GM19043 (cell line): ENCODE results near the gene IL26.

Experiments used
- ATAC-seq: cut with Tn5 transposase; IDR thresholded peaks from one replicate; pipeline ENCODE4 v1.9.1; 2021; ENCODE audit warnings: low read depth; ENCODE audit not compliant: unreplicated experiment

Gene IL26

DNA sequence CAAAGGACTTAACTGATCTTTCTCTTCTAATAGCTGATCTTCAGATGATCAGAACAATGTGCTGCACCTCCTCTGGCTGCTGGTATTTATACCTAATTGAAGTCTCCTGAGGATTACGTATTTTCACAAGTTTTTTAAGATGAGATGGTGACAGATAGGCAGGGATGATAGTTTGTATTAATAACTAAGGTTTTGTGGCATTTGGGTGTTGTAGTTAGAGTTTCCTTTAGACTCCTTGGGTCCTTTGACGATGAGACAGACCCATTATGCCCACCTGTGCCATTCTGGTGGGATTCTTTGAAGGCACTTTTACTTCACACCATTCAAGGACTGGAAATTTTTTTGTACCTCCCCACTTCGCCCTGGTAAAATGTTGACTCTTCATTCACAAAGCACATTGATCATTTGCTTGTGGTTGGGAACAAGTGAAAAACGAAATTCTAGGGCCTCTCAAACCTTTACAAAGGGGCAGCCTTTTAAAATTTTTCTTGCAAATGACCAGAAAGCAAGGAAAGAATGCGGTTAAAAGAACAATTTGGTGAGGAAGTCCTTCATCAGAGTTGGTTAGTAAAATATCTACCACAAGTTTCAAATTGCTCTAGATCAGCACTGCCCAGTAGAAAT lies 65.8 kb downstream of the IL26 start, which contains the start of gene IFNG:
Gene IFNG (minus strand): TSS at position 60 of the 624 bp plus-strand sequence. CDS start 125 bp downstream, outside the sequence.
- peak; percentile 53 for ATAC-seq

DNA sequence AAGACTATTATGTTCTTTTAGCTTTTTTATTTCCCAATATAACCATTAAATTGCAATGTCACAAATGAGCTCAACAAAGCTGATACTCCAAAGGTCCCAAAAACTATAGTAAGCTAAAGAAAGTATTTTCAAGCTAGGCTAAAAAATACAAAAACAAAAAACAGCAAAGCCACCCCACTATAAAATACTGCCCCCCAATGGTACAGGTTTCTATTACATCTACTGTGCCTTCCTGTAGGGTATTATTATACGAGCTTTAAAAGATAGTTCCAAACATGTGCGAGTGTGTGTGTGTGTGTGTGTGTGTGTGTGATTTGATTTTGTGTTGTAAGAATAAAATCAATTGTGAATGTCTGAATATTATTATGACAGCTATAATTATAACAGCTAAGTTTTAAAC lies 67.2 kb downstream of the IL26 start:
- ATAC-seq = no peak

DNA sequence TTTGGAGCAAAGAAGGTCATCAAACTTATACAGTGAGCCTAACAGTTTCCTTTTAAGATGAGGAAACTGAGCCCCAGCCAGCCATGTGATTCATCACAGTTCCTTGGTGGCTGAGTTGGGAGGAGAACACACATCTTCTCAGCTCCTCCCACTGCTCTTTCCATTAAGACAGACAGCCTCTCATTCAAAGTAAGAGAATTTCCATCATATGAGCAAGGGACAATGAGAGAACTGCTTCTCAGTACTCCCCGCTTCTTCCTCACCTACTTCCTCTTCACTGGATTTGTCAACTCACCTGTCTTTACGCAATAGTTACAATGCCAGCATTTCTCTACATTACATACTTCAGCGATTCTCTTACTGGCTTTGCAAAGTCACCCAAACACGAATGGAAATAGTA lies 68.2 kb downstream of the IL26 start:
- no peak for ATAC-seq

DNA sequence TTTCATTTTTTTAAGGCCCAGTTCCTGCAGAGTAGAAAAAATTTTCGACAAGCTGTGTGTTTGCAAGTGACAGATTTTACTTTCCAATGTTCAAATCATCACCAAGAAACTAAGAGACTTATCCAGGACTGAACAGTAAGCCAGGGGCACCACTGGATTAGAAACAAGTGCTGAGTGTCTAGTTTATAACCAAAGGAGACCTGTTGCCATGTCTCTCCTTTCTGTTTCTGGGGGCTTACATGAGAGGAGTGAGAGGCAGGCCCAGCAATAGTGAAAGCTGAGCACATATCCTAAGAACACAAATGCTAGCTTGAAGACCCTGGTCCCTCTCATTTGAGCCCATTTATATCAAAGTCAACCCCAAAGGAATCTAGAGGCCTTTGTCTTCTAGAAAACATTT lies 69.0 kb downstream of the IL26 start:
- ATAC-seq = no peak

DNA sequence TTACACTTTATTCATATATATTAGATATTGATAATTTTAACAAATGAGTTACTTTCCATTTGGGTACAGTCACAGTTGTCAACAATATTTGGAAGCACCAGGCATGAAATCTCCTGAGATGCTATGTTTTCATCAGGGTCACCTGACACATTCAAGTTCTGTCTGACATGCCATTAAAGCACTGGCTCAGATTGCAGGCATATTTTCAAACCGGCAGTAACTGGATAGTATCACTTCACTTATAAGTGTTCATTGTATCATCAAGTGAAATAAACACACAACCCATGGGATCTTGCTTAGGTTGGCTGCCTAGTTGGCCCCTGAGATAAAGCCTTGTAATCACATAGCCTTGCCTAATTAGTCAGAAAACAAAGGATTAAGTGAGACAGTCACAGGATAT lies 70.8 kb downstream of the IL26 start:
- no peak for ATAC-seq
